Rectal smooth muscle tissue (tissue), 1 donor: Measurements from ENCODE around the gene CLEC4G.

Experiments used
- H3K27ac ChIP-seq: one replicate; pipeline ENCODE4 v1.7.0; 2013; ENCODE audit warnings: low read depth, low read length, inconsistent platforms
- H3K27me3 ChIP-seq: one replicate; pipeline ENCODE4 v1.7.0; 2013; ENCODE audit warnings: low read length; ENCODE audit not compliant: control insufficient read depth, insufficient read depth
- H3K36me3 ChIP-seq: one replicate; pipeline ENCODE4 v1.7.0; 2013; ENCODE audit warnings: low read length; ENCODE audit not compliant: control insufficient read depth, insufficient read depth
- H3K4me1 ChIP-seq: one replicate; pipeline ENCODE4 v1.7.0; 2013; ENCODE audit warnings: low read length; ENCODE audit not compliant: control insufficient read depth, insufficient read depth
- H3K4me3 ChIP-seq: one replicate; pipeline ENCODE4 v1.7.0; 2013; ENCODE audit warnings: low read length
- H3K9ac ChIP-seq: one replicate; pipeline ENCODE4 v1.7.0; 2013; ENCODE audit warnings: low read length

Gene CLEC4G

GRCh38 chr19:7744199-7744786 lies 12.4 kb upstream of the CLEC4G start:
- Histone ChIP-seq H3K27ac (no peak overlapping the region), H3K27me3 (peaks cover 2% of the 10 kb centered on the region), H3K4me3 (no peak overlapping the region), H3K9ac (no peak overlapping the region), H3K36me3 (no peaks in the 10 kb centered on the region), H3K4me1 (no peaks in the 10 kb centered on the region)

GRCh38 chr19:7743425-7743841 lies 11.5 kb upstream of the CLEC4G start:
- Histone ChIP-seq H3K9ac (no peak overlapping the region), H3K27ac (no peak overlapping the region), H3K4me3 (no peak overlapping the region), H3K4me1 (no peaks in the 10 kb centered on the region), H3K27me3 (peaks cover 2% of the 10 kb centered on the region), H3K36me3 (no peaks in the 10 kb centered on the region)

GRCh38 chr19:7742991-7743390 lies 11.1 kb upstream of the CLEC4G start:
- Histone ChIP-seq H3K36me3 (no peaks in the 10 kb centered on the region), H3K4me3 (no peak overlapping the region), H3K9ac (no peak overlapping the region), H3K4me1 (no peaks in the 10 kb centered on the region), H3K27me3 (peaks cover 2% of the 10 kb centered on the region), H3K27ac (no peak overlapping the region)

- H3K4me1 ChIP-seq, result no peaks in the 10 kb centered on the region
- H3K27me3 ChIP-seq, result peaks cover 2% of the 10 kb centered on the region
- H3K36me3 ChIP-seq, result no peaks in the 10 kb centered on the region
- H3K9ac ChIP-seq, result no peak overlapping the region
- no peak overlapping the region for H3K27ac ChIP-seq
- H3K4me3 ChIP-seq, result no peak overlapping the region
These were observed 10.7 kb upstream of the CLEC4G start for GRCh38 chr19:7742575-7742974.

GRCh38 chr19:7740682-7741054 lies 8.8 kb upstream of the CLEC4G start:
- Histone ChIP-seq H3K27ac (no peak overlapping the region), H3K4me1 (no peaks in the 10 kb centered on the region), H3K36me3 (no peaks in the 10 kb centered on the region), H3K9ac (no peak overlapping the region), H3K27me3 (no peaks in the 10 kb centered on the region), H3K4me3 (no peak overlapping the region)

GRCh38 chr19:7739801-7740681 lies 8.1 kb upstream of the CLEC4G start:
- Histone ChIP-seq H3K27me3 (no peaks in the 10 kb centered on the region), H3K36me3 (no peaks in the 10 kb centered on the region), H3K4me3 (no peak overlapping the region), H3K9ac (no peak overlapping the region), H3K27ac (no peak overlapping the region), H3K4me1 (no peaks in the 10 kb centered on the region)

- no peaks in the 10 kb centered on the region for H3K36me3 ChIP-seq
- no peaks in the 10 kb centered on the region for H3K4me1 ChIP-seq
- no peak overlapping the region for H3K27ac ChIP-seq
- H3K27me3 ChIP-seq, result no peaks in the 10 kb centered on the region
- no peak overlapping the region for H3K4me3 ChIP-seq
- no peak overlapping the region for H3K9ac ChIP-seq
These were observed 7.4 kb upstream of the CLEC4G start for GRCh38 chr19:7739211-7739755.

GRCh38 chr19:7738023-7738422 lies 6.1 kb upstream of the CLEC4G start:
- H3K4me3 ChIP-seq, result no peak overlapping the region
- H3K4me1 ChIP-seq, result no peaks in the 10 kb centered on the region

GRCh38 chr19:7737215-7737614 lies 5.3 kb upstream of the CLEC4G start:
- Histone ChIP-seq H3K27ac (no peak overlapping the region), H3K4me3 (no peak overlapping the region), H3K36me3 (no peaks in the 10 kb centered on the region), H3K4me1 (no peaks in the 10 kb centered on the region), H3K27me3 (peaks cover 4% of the 10 kb centered on the region), H3K9ac (no peak overlapping the region)

More at GRCh38 chr19:7738023-7738422, 6.1 kb upstream of the CLEC4G start:
- no peak overlapping the region for H3K9ac ChIP-seq
- H3K27ac ChIP-seq, result no peak overlapping the region
- H3K27me3 ChIP-seq, result no peaks in the 10 kb centered on the region
- H3K36me3 ChIP-seq, result no peaks in the 10 kb centered on the region

- H3K9ac ChIP-seq, result no peak overlapping the region
- H3K4me1 ChIP-seq, result no peaks in the 10 kb centered on the region
- H3K27ac ChIP-seq, result no peak overlapping the region
- H3K36me3 ChIP-seq, result no peaks in the 10 kb centered on the region
- H3K27me3 ChIP-seq, result peaks cover 7% of the 10 kb centered on the region
- no peak overlapping the region for H3K4me3 ChIP-seq
These were observed 4.2 kb upstream of the CLEC4G start for GRCh38 chr19:7736148-7736547.

GRCh38 chr19:7734220-7735203 lies 2.6 kb upstream of the CLEC4G start:
- H3K36me3 ChIP-seq, result no peaks in the 10 kb centered on the region
- no peak overlapping the region for H3K27ac ChIP-seq
- H3K4me3 ChIP-seq, result no peak overlapping the region
- H3K27me3 ChIP-seq, result peaks cover 15% of the 10 kb centered on the region
- H3K9ac ChIP-seq, result no peak overlapping the region
- H3K4me1 ChIP-seq, result no peaks in the 10 kb centered on the region

GRCh38 chr19:7733376-7733775 lies 1.5 kb upstream of the CLEC4G start:
- H3K36me3 ChIP-seq, result no peaks in the 10 kb centered on the region
- no peaks in the 10 kb centered on the region for H3K4me1 ChIP-seq
- H3K27me3 ChIP-seq, result peaks cover 16% of the 10 kb centered on the region
- no peak overlapping the region for H3K27ac ChIP-seq
- no peak overlapping the region for H3K4me3 ChIP-seq
- no peak overlapping the region for H3K9ac ChIP-seq
